GM23338 (cell line): Measurements from ENCODE around the gene TLR5.

Experiments
- CREB1 ChIP-seq: fragments of 250-450 bp; sonication (Bioruptor Pico); IDR thresholded peaks from 2 replicates; pipeline ENCODE4 v1.5.0; 2020; ENCODE audit warnings: low read depth, mild to moderate bottlenecking, moderate library complexity
- EZH2 ChIP-seq: fragments of 200-600 bp; sonication (generic); IDR thresholded peaks from one replicate; pipeline ENCODE4 v1.8.0; 2017; ENCODE audit warnings: antibody characterized with exemption, mild to moderate bottlenecking, low read depth; ENCODE audit not compliant: unreplicated experiment
- EZH2phosphoT487 ChIP-seq: fragments of 200-600 bp; sonication (generic); IDR thresholded peaks from one replicate; pipeline ENCODE4 v1.8.1; 2018; ENCODE audit warnings: antibody characterized with exemption; ENCODE audit not compliant: unreplicated experiment
- POLR2AphosphoS5 ChIP-seq: IDR thresholded peaks from 2 replicates; pipeline ENCODE4 v1.6.1; 2016; ENCODE audit warnings: antibody characterized with exemption, low read depth
- ZNF114 ChIP-seq: fragments of 250-450 bp; sonication (Bioruptor Pico); IDR thresholded peaks from 2 replicates; pipeline ENCODE4 v1.5.0; 2020; ENCODE audit warnings: mild to moderate bottlenecking, moderate library complexity
- TF ChIP-seq, protein P1 (sequence below), 2 experiments: fragments of 200-600 bp in 1 of 2; sonication (generic) in 1 of 2; conservative IDR thresholded peaks; 2 replicates each; pipeline versions ENCODE4 v1.5.1 to v1.6.1; 2016 to 2017; ENCODE audit warnings: antibody characterized with exemption in 2 of 2, low read depth in 2 of 2, mild to moderate bottlenecking in 2 of 2, moderate library complexity in 1 of 2
- TF ChIP-seq, protein P2 (sequence below): IDR thresholded peaks from one replicate; pipeline ENCODE4 v1.6.1; 2018; ENCODE audit warnings: antibody characterized with exemption; ENCODE audit not compliant: unreplicated experiment

DNA sequence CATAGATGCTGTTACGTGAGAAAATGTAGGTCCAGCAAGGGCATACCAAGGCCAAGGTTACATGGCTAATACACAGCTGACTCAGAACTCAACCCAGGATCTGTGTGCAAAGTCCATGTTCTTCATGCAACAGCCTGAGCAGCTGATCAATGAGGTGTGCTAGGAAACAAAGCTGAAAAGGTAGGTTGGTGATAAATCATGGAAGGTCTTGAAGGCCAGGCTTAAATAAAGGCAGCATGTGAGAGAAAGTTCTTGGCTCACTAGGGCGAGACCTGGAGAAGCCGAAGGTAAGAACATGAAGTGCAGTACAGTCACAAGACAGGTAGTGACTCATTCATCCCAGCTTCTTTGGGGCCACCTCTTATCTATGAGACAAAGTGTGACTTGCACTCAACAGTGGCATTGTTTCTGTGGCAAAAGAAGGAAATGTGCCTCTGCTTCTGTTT, 33.4 kb downstream of the TLR5 start:
- TF ChIP-seq, protein P1, sequence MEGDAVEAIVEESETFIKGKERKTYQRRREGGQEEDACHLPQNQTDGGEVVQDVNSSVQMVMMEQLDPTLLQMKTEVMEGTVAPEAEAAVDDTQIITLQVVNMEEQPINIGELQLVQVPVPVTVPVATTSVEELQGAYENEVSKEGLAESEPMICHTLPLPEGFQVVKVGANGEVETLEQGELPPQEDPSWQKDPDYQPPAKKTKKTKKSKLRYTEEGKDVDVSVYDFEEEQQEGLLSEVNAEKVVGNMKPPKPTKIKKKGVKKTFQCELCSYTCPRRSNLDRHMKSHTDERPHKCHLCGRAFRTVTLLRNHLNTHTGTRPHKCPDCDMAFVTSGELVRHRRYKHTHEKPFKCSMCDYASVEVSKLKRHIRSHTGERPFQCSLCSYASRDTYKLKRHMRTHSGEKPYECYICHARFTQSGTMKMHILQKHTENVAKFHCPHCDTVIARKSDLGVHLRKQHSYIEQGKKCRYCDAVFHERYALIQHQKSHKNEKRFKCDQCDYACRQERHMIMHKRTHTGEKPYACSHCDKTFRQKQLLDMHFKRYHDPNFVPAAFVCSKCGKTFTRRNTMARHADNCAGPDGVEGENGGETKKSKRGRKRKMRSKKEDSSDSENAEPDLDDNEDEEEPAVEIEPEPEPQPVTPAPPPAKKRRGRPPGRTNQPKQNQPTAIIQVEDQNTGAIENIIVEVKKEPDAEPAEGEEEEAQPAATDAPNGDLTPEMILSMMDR (conservative IDR thresholded peaks at IDR 0.05; ENCODE audit: low read depth in 2 of 2) = no peak
- TF ChIP-seq CREB1 (CRISPR knock-in tag) (no peak), EZH2 (no peak), POLR2AphosphoS5 (no peak), EZH2phosphoT487 (no peak), ZNF114 (no peak)
- TF ChIP-seq, protein P2, sequence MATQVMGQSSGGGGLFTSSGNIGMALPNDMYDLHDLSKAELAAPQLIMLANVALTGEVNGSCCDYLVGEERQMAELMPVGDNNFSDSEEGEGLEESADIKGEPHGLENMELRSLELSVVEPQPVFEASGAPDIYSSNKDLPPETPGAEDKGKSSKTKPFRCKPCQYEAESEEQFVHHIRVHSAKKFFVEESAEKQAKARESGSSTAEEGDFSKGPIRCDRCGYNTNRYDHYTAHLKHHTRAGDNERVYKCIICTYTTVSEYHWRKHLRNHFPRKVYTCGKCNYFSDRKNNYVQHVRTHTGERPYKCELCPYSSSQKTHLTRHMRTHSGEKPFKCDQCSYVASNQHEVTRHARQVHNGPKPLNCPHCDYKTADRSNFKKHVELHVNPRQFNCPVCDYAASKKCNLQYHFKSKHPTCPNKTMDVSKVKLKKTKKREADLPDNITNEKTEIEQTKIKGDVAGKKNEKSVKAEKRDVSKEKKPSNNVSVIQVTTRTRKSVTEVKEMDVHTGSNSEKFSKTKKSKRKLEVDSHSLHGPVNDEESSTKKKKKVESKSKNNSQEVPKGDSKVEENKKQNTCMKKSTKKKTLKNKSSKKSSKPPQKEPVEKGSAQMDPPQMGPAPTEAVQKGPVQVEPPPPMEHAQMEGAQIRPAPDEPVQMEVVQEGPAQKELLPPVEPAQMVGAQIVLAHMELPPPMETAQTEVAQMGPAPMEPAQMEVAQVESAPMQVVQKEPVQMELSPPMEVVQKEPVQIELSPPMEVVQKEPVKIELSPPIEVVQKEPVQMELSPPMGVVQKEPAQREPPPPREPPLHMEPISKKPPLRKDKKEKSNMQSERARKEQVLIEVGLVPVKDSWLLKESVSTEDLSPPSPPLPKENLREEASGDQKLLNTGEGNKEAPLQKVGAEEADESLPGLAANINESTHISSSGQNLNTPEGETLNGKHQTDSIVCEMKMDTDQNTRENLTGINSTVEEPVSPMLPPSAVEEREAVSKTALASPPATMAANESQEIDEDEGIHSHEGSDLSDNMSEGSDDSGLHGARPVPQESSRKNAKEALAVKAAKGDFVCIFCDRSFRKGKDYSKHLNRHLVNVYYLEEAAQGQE = no peak
